Measurements from ENCODE around the gene TMEM121. TPM values are rescaled to one million over a fixed set of nuclear protein-coding genes. Genes with fewer than 3 reads are reported as not detected.

TMEM121 gene
- total and polyA plus RNA-seq, 2 donors (not counting 1 experiment from before 2014, with no cell fraction given), result 0.99 to 3.7 TPM

GRCh38 chr14:105502446-105503295 is 23.7 kb upstream of the TMEM121 start:
- no peak overlapping the region for H3K4me3 Mint-ChIP-seq
- CTCF ChIA-PET, result no interaction called here
- Histone ChIP-seq H3K36me3 (replicated peaks in 1 of 2; ENCODE audit: control extremely low read depth in 1 of 2, control insufficient read depth in 1 of 2, extremely low read depth in 1 of 2, insufficient read depth in 2 of 2, low read length in 1 of 2) (no peaks in the 10 kb centered on the region), H3K9ac (ENCODE audit: low read length) (no peak overlapping the region), H3K9me3 (ENCODE audit: control extremely low read depth in 1 of 3, control insufficient read depth in 2 of 3, insufficient read depth in 1 of 3, low read length in 2 of 3) (no peaks in the 10 kb centered on the region), H3K4me2 (replicated peaks; ENCODE audit: low read depth, low read length, poor library complexity, severe bottlenecking) (no peak overlapping the region), H3K27ac (ENCODE audit: low read length in 2 of 2) (no peak overlapping the region), H4K20me1 (ENCODE audit: control insufficient read depth, insufficient read depth, low read length, poor library complexity, severe bottlenecking) (no peaks in the 10 kb centered on the region), H3K79me2 (ENCODE audit: control insufficient read depth, insufficient read depth, low read length) (no peaks in the 10 kb centered on the region), H2AFZ (ENCODE audit: insufficient read depth, low read depth, low read length, poor library complexity, severe bottlenecking) (no peak overlapping the region), H3K27me3 (replicated peaks in 1 of 4; ENCODE audit: control extremely low read depth in 1 of 4, control insufficient read depth in 3 of 4, insufficient read depth in 4 of 4, low read length in 3 of 4) (no peaks in the 10 kb centered on the region), H3K4me3 (ENCODE audit: control extremely low read depth in 1 of 5, extremely low read depth in 1 of 5, insufficient read depth in 1 of 5, low read depth in 2 of 5, low read length in 4 of 5) (no peak overlapping the region), H3K4me1 (ENCODE audit: control insufficient read depth in 2 of 2, insufficient read depth in 2 of 2, low read length in 2 of 2) (no peaks in the 10 kb centered on the region)
- 84% methylated on average over 17 of the region's 18 CpGs for WGBS (ENCODE audit: insufficient coverage)
- DNase-seq, result peak; percentile 31
- no peak overlapping the region for H3K27ac Mint-ChIP-seq
- no peaks in the 10 kb centered on the region for H3K9me3 Mint-ChIP-seq (ENCODE audit: insufficient read depth)
- no peak for ATAC-seq (ENCODE audit: low read depth)
- no peaks in the 10 kb centered on the region for H3K4me1 Mint-ChIP-seq
- TF ChIP-seq CTCF (IDR thresholded peaks at IDR 0.05) (no peak), EZH2 (IDR thresholded peaks at IDR 0.05; ENCODE audit: borderline replicate concordance, insufficient read depth, low read depth, low read length, poor library complexity, severe bottlenecking) (no peak)
- POLR2A ChIA-PET, result no interaction called here
- intact Hi-C loops (cut with micrococcal nuclease), result no loop called here
- H3K27me3 Mint-ChIP-seq, result peaks cover 9% of the 10 kb centered on the region

- no peak overlapping the region for H3K27ac Mint-ChIP-seq
Measured at GRCh38 chr14:105503296-105503640, 23.1 kb upstream of the TMEM121 start.

More at GRCh38 chr14:105503296-105503640, 23.1 kb upstream of the TMEM121 start:
- ChIA-PET POLR2A (no interaction called here), CTCF (no interaction called here)
- H3K4me1 Mint-ChIP-seq, result no peaks in the 10 kb centered on the region
- Histone ChIP-seq H3K27ac (ENCODE audit: low read length in 2 of 2) (no peak overlapping the region), H3K27me3 (replicated peaks in 1 of 4; ENCODE audit: control extremely low read depth in 1 of 4, control insufficient read depth in 3 of 4, insufficient read depth in 4 of 4, low read length in 3 of 4) (peaks cover 0 to 5% (median 0%) of the 10 kb centered on the region in 4 experiments), H3K4me1 (ENCODE audit: control insufficient read depth in 2 of 2, insufficient read depth in 2 of 2, low read length in 2 of 2) (no peaks in the 10 kb centered on the region), H3K9ac (ENCODE audit: low read length) (no peak overlapping the region), H3K79me2 (ENCODE audit: control insufficient read depth, insufficient read depth, low read length) (no peaks in the 10 kb centered on the region), H3K4me3 (ENCODE audit: control extremely low read depth in 1 of 5, extremely low read depth in 1 of 5, insufficient read depth in 1 of 5, low read depth in 2 of 5, low read length in 4 of 5) (no peak overlapping the region), H3K4me2 (replicated peaks; ENCODE audit: low read depth, low read length, poor library complexity, severe bottlenecking) (no peak overlapping the region), H3K36me3 (replicated peaks in 1 of 2; ENCODE audit: control extremely low read depth in 1 of 2, control insufficient read depth in 1 of 2, extremely low read depth in 1 of 2, insufficient read depth in 2 of 2, low read length in 1 of 2) (no peaks in the 10 kb centered on the region), H3K9me3 (ENCODE audit: control extremely low read depth in 1 of 3, control insufficient read depth in 2 of 3, insufficient read depth in 1 of 3, low read length in 2 of 3) (no peaks in the 10 kb centered on the region), H2AFZ (ENCODE audit: insufficient read depth, low read depth, low read length, poor library complexity, severe bottlenecking) (no peak overlapping the region), H4K20me1 (ENCODE audit: control insufficient read depth, insufficient read depth, low read length, poor library complexity, severe bottlenecking) (no peaks in the 10 kb centered on the region)
- WGBS (ENCODE audit: insufficient coverage), result 95% methylated on average over 7 of the region's 7 CpGs
- no peaks in the 10 kb centered on the region for H3K9me3 Mint-ChIP-seq (ENCODE audit: insufficient read depth)
- no peak for ATAC-seq (ENCODE audit: low read depth)
- TF ChIP-seq CTCF (IDR thresholded peaks at IDR 0.05), result no peak
- TF ChIP-seq EZH2 (IDR thresholded peaks at IDR 0.05; ENCODE audit: borderline replicate concordance, insufficient read depth, low read depth, low read length, poor library complexity, severe bottlenecking), result no peak
- no peak overlapping the region for H3K4me3 Mint-ChIP-seq
- intact Hi-C loops (cut with micrococcal nuclease), result no loop called here
- peak; percentile 28 for DNase-seq
- H3K27me3 Mint-ChIP-seq, result peaks cover 13% of the 10 kb centered on the region
